Jurkat, Clone E6-1 (cell line): ENCODE data around the gene OMA1.
"Not testable (repeated sequence)": the region's sequence is repeated elsewhere in the genome, so short reads cannot be mapped to it uniquely, and the experiment has no call there.

Experiments used
- DNase-seq: peaks from one replicate; pipeline ENCODE4 v3.0.0-alpha.2; 2011; ENCODE audit warnings: low read depth, low spot score
- H3K4me3 ChIP-seq: 2 replicates; pipeline ENCODE4 v1.5.1; 2011; ENCODE audit warnings: mild to moderate bottlenecking, low read length, control low read depth, moderate library complexity

Gene OMA1

GRCh38 chr1:58575551-58576324 lies 29.2 kb upstream of the OMA1 start:
- no peak overlapping the region for H3K4me3 ChIP-seq
- DNase-seq, result no peak

DNA sequence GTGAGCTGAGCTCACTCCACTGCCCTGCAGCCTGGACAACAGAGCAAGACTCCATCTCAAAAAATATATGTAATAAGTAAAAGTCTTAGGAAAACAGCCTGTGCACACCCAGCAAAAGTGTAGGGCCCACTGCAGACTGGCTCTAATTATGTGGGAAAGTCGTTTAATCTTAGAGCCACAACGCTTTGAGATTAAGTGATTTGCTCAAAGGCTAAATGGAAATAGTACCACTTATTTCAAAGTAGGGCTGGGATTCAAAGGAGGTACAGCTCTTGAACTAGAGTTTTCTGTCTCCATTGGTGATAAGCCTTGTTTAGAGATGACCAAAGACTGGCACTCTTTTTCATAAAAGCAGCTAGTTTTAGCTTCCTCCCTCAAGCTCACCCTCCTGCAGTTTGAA lies 28.3 kb upstream of the OMA1 start:
- H3K4me3 ChIP-seq, result no peak overlapping the region
- DNase-seq, result no peak

DNA sequence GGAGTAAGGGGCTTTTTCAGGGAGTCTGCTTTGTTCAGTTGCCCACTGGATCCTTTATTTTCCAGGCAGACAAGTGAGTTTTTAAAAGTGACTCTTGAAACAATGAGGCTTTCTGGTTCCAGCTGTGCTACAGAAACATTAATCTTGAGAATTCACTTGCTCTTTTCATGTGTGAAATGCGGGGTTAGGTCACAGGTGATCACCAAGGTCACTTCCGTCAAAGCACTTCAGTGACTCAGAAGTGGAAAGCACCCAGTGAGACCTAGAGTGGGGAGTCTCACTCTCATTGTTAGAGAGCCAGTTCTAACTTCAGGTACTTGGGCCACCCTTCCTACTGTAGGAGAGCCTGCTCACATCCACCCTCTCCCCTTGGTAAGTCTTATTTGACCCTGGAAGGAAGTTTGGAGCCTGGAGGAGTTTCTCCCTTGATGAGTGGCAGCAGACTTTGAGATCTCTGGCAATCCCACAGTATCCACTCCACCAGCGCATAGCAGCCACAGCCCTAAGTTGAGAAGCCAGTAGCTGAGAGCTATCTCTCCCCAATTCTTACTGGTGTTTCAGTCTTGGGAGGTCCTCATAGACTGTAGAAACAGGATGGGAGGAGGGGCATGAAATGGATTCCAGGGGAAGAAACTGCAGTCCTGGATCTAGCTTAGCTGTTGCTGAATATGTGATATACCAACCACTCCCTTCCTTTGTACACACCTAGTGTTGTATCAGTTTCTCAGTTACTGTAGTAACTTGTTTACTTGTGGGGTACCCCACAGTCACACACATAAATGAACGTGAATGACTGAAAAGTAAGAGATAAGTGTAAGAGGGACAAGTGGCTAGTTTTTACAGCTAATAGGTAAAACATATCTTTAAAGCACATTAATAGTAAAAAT lies 27.4 kb upstream of the OMA1 start:
- peak; percentile 49 for DNase-seq
- no peak overlapping the region for H3K4me3 ChIP-seq

- no peak overlapping the region for H3K4me3 ChIP-seq
- no peak for DNase-seq
Measured at GRCh38 chr1:58573138-58573537, 26.6 kb upstream of the OMA1 start.

GRCh38 chr1:58572690-58573089 lies 26.2 kb upstream of the OMA1 start:
- H3K4me3 ChIP-seq, result no peak overlapping the region
- DNase-seq, result no peak

DNA sequence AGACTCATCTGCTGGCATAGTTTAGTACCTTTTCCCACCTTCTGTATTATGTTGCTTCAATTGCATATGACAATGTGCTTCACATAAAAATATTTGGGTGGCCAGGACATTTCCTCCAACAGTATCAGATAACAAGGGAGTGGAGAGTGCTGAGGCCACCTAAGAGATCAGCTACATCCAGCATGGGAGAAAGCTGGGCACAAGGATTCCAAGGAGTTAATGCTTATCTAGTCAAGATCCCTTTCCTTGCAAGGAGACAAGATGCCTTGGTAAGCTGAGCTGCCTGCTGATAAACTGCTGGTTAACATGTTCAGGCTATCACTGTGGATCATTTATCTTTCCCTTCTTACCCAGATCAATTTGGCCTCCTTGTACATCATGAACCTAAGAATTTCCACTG lies 25.1 kb upstream of the OMA1 start:
- DNase-seq, result no peak
- no peak overlapping the region for H3K4me3 ChIP-seq

DNA sequence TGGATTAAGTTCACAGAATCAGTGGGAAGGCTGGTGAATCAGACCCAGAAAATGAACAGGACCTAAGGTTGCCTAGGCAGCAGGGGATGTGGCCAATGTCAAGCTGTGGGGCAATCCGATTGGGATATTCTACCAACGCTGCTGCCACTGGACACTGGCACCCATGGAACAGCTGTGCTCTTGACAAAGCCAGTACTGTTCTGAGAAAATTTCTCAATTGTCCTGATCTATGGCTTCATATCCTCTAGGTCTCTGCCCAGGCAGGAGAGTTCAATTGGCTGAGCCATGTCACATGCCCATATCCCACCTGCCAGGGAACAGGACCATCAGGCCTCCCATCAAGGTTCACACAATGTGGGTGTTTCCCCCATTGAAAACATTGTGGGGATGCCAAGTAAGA lies 24.3 kb upstream of the OMA1 start:
- H3K4me3 ChIP-seq, result no peak overlapping the region
- DNase-seq, result no peak

DNA sequence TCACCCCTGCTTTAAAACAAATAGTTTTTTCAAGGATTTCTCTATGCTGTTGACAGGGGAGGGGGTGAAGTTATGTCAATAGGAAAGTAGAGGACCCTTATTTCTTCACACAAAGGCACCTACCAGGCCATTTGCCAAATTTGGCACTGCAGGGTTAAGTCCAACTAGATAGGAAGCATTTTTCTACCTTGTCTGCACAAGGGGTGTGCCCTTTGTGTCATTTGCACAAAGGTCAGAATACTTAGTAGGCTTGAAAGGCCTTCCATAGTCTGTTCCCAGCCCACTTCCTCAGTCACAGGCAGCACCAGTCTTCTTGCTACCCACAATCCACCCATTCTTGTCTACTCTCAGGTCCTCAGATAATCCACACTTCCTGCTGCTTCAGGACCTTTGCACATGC lies 23.6 kb upstream of the OMA1 start:
- peak; percentile 11 for DNase-seq
- H3K4me3 ChIP-seq, result no peak overlapping the region

DNA sequence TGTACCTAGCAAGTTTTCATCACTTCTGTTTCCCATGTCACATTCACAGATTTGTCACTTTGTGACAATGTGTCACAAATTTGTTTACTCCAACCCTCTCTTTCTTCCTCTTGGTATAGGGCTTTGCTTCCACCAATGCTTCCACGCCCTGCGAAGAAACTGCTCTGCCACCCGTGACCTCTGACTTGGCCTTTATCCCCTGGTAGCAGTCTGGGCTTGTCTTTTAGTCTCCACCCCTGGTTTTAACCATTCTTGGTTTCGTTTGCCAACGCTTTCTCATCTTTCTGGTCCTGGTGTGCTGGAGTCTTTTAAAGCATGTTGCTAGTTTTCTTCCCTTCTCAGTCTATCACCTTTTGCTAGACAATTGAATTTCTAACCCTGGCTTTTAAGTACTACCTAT lies 22.4 kb upstream of the OMA1 start:
- DNase-seq, result no peak
- H3K4me3 ChIP-seq, result no peak overlapping the region

GRCh38 chr1:58568271-58568860 lies 21.8 kb upstream of the OMA1 start:
- no peak overlapping the region for H3K4me3 ChIP-seq
- DNase-seq, result no peak

DNA sequence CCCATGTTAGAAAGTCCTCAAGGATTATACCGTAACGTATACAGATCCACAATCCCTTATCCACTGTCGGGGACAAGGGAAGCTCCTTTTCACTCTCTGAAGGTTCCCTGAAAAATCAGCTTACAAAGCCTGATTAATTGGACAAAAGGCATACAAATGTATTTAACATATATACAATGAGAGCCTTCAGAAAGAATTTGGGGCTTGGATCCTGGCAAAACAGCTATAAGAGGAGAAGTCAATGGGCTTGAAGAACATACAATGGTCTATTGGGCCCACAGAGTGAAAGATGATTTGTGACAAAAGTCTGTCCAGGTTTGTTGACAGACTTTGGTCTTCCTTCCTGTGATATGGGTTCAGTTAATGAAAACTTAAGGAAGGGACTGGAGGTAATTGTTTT lies 19.8 kb upstream of the OMA1 start:
- no peak for DNase-seq
- H3K4me3 ChIP-seq, result no peak overlapping the region

DNA sequence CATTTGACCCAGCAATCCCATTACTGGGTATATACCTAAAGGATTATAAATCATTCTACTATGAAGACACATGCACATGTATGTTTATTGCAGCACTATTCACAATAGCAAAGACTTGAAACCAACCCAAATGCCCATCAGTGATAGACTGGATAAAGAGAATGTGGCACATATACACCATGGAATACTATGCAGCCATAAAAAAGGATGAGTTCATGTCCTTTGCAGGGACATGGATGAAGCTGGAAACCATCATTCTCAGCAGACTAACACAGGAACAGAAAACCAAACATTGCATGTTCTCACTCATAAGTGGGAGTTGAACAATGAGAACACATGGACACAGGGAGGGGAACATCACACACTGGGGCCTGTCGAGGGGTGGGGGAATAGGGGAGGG lies 17.2 kb upstream of the OMA1 start:
- not testable (repeated sequence) for H3K4me3 ChIP-seq, DNase-seq

DNA sequence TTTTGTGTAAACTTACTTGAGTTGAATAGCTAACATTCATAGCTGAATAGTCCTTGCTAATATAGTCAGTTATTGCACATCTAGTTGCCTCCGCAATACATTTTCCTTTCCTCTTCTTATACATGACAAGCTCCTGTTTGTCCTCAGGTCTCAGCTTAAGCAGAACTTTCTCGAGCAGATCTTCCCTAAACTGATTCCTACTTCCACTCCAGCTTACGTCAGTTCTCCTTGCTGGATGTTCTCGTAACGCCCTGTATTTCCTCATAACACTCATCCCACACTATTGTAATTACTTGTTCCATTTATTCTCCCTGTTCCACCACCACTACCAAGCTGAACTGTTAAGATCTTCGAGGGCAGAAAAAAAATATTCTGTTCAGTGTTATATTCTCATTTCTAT lies 15.1 kb upstream of the OMA1 start:
- no peak overlapping the region for H3K4me3 ChIP-seq
- DNase-seq, result no peak

DNA sequence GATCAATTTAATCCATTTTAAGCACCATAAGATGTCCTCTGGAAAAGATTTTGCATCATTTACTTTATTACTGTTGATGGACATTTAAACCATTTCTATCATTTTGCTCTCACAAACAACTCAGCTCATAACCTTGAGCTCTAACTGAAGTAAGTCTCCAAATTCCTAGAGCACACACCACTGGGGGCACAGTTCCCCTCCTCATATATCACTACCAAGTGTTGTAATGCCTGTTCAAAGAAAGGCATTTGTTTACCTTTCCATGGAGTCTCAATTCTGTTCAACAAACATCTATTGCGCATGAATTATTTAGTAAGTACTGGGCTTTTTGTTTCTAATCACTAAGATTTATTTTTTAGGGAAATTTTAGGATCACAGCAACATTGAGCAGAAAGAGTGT lies 8.9 kb upstream of the OMA1 start:
- no peak overlapping the region for H3K4me3 ChIP-seq
- no peak for DNase-seq

DNA sequence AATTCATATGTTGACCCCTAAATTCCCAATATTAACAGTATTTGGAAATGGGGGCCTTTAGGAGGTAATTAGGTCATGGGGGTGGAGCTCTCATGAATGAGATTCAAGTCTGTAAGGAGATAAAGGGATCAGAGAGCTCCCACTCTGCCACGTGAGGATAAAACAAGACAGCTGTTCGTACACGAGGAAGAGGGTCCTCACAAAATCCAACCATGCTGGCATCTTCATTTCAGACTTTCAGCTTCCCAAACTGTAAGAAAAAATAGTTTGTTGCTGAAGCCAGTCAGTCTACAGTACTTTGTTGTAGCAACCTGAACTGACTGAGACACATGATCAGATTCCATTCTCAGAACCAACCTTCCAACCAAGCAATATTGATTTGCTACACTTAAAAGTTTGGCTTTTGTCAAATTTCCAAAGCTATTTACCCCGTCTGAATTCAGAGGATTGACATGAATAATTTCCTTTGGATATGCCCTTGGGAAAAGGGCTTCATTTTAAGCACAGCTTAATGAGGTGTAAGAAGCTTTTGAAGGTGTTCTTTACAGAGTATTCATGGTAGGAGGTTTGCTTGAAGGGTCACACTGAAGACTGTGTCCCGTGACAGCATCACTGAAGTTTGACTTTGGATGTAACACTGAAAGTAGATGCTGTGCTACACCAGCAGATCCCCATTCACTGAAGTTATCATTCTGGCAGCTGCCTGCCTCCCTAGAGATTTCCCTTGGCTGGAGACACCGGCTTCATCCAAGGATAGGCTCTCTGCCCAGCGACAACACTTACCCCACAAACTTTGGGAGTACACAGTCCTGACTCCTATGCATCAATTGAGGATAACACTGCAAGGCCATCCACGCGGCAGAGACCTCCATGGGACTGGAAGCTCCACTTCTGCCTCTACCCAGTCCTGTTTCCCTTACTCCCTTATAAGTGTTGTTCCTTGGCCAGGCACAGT lies 4.9 kb upstream of the OMA1 start:
- DNase-seq, result no peak

DNA sequence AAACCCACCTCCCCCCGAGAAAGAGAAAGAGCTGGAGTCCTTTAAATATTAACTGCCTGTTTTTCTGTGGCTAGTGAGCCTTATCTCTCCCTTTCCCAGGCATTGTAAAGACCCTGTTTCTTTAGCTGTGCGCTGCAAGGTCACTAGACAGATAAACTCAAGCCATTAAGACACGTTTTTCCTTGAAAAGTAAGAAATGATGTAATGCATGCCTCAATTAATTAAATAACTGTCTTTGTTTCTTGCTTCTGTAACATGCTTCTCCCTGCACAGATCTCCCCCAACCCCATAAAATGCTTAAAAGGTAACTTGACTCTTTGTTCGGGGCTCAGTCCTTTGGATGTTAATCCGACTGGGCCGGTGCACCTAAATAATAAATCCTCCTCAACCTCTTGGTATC lies 2.8 kb upstream of the OMA1 start:
- DNase-seq, H3K4me3 ChIP-seq: not testable (repeated sequence)

More for the DNA sequence above, 4.9 kb upstream of the OMA1 start:
- H3K4me3 ChIP-seq, result no peak overlapping the region

GRCh38 chr1:58548371-58548770 lies 1.8 kb upstream of the OMA1 start:
- no peak overlapping the region for H3K4me3 ChIP-seq
- DNase-seq, result no peak

GRCh38 chr1:58545591-58546519 lies 671 bp downstream of the OMA1 start:
- H3K4me3 ChIP-seq, result peak overlapping the region; percentile 71
- DNase-seq, result peak; percentile 60
